GM12892 (cell line): ENCODE data around the gene MMP24.

Source experiments
- POLR2A ChIP-seq: IDR thresholded peaks from 2 replicates; pipeline ENCODE4 v1.6.1; 2011; ENCODE audit warnings: low read depth, low read length, control low read depth
- POLR2AphosphoS5 ChIP-seq: IDR thresholded peaks from 2 replicates; pipeline ENCODE4 v1.6.1; 2011; ENCODE audit warnings: low read depth, low read length, control low read depth

DNA sequence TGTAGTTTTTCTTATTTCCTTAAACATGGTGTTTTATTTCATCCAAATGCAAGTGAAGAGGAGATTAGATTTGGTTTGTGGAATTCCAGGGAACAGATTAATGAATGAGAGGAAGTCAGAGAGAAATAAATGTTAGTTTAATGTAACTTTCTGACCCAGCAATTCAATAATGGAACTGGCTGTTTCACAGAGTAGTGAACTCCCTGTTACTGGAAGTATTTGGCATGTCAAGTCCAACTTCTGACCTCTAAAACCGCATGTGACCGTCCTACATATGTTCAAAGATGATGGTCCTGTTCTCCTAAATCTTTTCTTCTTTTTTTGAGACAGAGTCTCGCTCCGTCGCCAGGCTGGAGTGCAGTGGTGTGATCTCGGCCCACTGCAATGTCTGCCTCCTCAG lies 35.9 kb upstream of the MMP24 start:
- TF ChIP-seq POLR2AphosphoS5 (no peak), POLR2A (no peak)
